ENCODE measurements around the gene SMARCA2.

SMARCA2 gene

DNA sequence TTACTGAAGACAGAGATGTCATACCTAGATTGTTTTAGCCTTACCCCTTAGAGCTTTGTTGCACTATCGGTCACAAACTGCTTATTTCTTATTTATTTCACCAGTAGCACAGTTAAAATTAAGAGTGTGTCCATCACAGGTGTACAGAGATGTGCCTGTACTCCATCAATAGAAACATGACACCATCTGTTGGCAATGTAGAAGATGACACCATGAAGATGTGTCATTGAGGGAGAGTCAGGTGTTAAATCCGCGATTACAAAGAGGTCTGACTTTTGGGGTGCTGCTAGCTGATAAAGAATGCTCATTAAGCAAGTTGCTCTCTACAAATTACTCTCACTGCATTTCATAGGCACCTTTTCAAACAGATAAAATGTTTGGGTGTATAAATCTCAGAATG, 164.4 kb downstream of the SMARCA2 start:
- no peak for DNase-seq

DNA sequence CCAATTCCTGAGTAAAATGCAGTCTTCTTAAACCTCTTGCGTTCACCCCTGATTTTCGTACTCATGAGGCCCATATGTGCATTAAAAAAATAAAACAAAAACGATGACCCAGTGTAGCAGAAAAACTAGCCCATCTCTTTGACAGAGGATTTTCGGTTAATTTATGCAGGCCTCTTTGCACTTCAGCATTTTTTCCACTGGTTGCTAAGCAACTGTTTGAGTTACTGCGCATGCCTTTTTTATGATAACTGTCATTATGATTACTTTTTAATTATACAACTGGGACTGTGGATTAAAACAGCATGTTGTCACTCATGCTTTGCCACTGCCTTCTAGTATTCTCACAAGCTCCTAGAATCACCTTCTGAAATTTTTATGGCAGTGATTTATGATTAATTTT, 165.0 kb downstream of the SMARCA2 start:
- no peak for DNase-seq

GRCh38 chr9:2180704-2181103, 165.6 kb downstream of the SMARCA2 start:
- no peak for DNase-seq

GRCh38 chr9:2181792-2182191, 166.6 kb downstream of the SMARCA2 start:
- no peak for DNase-seq

DNA sequence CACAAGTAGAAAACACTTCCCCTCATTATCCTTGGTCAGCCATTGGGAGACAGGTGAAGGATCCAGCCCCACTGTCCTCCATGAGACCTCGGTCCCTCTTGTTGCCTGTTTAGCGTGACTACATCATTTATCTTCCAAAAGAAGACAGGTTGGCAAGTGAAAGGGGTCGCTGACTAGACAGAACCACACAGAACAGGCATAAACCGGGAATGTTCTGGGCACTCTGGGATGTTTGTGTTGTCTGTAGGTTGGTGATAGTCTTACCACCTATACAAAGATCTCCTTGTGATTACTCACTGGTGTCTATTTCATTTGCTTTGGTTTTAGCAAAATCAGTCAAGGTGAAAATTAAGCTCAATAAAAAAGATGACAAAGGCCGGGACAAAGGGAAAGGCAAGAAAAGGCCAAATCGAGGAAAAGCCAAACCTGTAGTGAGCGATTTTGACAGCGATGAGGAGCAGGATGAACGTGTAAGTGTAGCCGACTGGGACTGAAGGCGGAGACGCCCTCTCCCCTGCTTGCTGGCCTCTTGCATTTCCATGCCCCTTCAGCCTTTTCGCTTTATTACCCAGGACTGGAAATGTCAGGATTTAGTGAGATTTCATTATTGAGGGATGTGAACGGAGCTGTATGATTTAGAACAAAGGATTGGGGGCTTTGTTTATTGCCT, 175.9 kb downstream of the SMARCA2 start:
- DNase-seq: no peak

DNA sequence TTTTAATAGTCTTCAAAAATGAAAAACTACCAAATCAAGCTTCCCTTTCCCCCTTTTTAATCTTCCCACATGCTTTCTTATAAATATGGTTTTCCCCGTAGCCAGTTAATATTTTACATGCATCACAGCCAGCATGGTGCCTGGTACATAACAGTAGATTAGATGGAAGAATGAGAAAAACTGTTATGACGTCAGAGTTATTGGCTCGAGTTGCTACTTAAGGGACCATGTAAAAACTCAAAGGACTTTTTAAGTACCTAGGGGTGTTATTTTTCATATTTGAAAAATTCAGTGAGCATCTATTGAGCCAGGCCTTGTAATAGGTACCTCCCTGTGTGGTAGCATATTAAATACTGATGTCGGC, 176.4 kb downstream of the SMARCA2 start:
- no peak for DNase-seq

GRCh38 chr9:2192356-2192979, 177.3 kb downstream of the SMARCA2 start:
- no peak for DNase-seq

DNA sequence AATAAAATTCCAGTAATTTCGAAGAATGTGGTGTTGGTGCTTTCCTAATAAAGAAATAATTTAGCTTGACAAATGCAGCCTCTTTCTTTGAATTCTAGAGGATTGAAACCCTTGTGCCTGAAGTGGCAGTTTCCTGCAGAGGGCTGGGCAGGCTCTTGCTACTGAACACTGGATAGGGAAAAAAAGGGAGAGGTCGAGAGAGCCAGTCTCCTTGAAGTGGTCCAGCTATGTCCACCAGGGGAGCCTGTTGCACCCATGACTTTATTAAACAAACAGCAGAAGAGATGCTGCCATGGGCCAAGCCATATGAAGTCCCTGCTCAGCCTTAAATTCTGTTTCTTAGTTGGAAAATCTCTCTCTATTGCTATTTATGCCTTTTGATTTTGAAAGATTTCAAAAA, 178.4 kb downstream of the SMARCA2 start:
- DNase-seq: no peak

DNA sequence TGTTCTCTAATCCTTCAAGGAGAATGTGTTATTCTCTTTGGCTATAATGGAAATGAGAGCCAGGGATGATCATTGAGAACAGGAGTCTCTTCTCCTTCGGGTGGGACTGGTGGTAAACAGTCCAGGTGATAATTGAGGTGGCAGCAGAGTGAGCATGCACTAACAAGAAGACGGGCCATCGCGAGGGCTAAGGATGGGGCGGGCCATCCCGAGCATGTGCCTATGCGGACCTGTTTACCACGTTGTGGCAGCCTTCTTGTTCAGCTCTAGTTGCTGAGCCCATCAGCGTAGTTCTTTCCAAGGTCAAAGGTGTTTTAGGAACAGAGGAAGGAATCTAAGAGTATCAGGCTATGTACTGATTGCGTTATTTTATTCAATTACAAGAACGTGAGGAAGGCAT, 180.1 kb downstream of the SMARCA2 start:
- DNase-seq: no peak

DNA sequence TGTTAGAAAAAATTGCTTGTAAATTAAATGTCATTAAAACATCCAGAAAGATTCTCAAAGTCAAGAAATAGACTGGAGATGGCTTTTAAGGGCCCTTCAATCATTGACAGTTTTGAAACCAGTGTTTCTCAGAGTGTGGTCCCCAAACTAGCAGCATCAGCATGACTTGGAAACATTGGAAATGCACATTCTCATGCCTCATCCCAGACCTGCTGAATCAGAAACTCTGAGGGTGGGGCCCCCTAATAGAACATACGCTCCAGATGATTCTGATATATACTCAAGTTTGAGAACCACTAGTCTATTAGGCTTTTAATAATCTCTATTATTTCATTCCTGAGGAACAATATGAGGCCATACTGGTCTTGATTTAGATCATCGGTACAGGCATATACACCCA, 181.6 kb downstream of the SMARCA2 start:
- no peak for DNase-seq

GRCh38 chr9:2198956-2199635, 183.9 kb downstream of the SMARCA2 start:
- no peak for DNase-seq

- DNase-seq: no peak
Observed at GRCh38 chr9:2199999-2200796, 185.1 kb downstream of the SMARCA2 start.

GRCh38 chr9:2208465-2208864, 193.3 kb downstream of the SMARCA2 start:
- DNase-seq: no peak

DNA sequence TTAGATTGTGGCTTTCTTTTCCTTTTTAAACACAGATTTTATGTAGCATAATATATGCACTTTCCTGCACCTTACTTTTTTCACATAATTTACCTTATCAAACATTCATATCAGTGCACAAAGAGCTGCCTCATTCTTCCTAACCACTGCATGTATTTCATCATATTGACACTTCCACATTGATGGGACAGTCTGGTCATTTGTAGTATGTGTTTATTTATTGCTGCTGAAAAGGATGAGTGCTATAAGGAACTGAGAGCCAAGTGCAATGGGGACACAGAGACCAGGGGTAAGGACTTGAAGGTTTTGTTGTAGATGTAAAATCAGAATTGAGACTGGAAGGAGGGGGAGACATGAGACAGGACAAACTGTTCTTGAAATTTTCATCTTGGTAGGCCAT, 193.8 kb downstream of the SMARCA2 start:
- no peak for DNase-seq

GRCh38 chr9:2209400-2209799, 194.3 kb downstream of the SMARCA2 start:
- no peak for DNase-seq

DNA sequence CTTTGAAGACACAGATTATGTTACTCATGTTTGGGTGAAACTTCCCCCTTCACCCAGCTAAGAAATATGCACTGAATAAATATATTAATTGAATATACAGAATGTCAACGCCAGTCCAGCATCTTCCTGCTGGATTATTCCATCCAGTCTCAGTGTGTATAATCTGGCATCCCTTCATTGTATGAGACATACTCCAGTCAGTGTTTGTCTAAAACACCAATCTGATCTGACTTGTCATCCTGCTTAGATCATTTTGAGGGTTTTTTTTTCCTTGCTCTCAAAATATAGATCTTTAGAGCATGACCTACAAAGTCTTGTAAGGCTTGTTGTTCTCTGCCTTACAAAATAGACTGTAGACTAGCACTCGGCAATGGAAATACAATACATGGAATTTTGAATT, 195.1 kb downstream of the SMARCA2 start:
- DNase-seq: no peak

- DNase-seq: no peak
Observed at GRCh38 chr9:2213830-2214468, 198.8 kb downstream of the SMARCA2 start.

DNA sequence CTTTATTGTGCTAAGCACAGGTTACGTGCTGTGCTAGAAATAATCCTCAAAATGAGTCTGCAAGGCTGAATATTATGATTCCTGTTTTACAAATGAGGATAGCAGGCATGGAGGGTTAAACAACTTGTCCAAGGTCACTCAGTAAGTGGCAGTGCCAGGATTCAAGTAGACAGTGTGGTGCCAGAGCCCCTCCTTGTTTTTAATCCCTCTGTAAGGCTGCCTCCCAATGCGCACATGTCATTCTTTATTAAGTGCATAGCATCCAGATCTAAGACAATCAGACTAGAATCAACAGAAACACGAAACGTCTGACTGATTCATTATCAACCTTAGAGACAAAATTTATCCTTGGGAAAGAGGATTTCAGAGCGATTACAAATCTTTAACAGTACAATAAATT, 199.6 kb downstream of the SMARCA2 start:
- no peak for DNase-seq

DNA sequence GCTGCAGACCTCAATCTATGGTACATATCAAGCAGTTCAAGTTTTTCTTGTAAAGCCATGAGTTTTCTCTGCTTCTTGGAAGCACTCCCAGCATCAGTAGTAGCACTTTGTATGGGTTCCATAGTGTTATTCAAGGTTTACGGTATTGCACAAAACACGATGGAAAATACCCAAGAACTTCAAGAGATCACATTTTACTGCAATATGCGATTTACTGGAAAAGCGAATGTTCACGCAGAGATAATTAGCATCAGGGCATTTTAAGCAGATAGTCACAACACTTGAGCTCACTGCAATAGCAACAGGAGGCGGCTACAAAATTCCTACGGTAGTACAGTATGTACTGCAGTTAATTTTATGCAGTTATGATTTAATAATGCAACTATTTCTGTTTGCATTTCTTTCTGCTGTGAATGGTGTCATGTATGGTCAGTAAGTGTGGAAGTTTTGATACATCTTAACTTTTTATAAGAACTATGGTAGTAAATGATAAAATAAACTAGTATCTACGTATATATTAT, 200.8 kb downstream of the SMARCA2 start:
- DNase-seq: no peak

DNA sequence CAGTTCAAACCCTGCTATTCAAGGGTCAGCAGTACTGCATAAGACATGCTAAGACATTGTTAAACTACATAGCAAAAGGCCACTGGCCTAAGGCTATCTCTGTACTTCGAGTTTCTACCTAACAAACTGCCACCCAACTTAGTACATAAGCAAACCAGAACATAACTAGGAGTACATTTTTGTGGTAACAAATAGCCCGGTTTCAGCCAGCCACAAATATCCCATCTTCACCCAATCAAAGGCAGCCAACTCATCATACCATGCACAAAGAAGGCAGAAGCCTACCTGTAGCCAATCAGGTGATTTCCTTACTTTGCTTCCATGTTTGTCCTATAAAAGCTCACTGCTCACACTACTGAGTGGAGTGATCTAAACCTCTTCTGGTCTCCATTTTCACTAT, 201.4 kb downstream of the SMARCA2 start:
- DNase-seq: no peak

DNA sequence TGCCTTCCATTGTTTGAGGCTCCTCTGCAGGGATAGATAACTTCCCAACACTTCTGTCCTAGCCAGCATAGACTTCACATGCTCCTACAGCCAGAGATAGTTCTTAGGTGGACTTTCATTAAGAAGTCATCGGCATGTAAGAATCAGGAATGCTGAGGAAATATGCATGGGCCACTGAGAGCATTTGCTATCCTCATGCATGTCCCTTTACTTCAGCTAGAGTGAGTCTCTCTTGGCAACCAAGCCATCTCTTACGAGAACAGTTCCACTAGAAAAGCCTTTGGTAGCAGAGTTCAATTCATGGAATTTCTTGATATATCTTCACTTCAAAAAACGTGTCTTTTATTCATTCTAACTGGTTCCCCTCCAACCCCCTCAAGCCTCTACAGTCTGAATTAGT, 202.4 kb downstream of the SMARCA2 start:
- DNase-seq: no peak

GRCh38 chr9:2220036-2220435, 204.9 kb downstream of the SMARCA2 start:
- DNase-seq: no peak

All from T1000 (cell line).